MV-4-11 (cell line): ENCODE results near the gene RNF220.

Experiments
- DNase-seq: peaks from one replicate; lab custom pipeline; 2025; lab: John Stamatoyannopoulos, UW

Gene RNF220

DNA sequence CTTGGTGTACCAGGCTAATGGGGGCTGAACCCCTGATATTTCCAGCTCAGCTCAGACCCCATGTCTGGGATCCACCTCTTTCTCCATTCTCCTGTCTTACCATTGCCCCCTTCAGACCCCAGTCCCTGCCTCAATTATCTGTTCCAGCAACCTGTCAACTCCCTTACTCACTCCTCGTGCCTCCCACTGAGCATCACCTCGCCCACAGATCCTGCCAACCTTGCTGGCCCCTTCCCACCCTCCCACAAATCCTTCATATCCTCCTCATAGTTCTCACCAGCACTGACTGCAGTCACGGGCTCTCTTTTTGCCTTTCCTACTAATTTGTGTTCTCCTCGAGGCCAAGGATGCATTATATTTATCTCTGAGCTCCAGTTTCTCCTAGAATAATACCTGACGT, 206.4 kb downstream of the RNF220 start:
- no peak for DNase-seq

DNA sequence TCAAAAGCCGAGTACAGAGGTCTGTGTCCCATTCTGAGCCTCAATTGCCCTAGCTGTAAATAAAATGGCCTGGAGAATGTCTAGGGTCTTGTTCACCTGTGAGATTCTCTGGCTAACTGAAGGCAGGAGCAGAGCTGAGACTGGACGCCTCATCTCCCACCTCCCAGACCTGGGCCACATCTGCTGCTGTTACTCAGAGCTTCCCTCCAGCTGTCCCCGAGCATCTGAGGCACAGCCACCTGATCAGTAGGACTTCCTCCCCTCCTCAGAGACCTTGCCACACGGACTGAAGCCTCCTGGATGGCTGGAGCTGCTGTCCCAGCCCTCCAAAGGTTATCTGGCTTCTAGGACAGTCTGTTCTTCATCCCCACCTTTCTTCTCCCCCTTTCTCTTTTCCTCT, 206.8 kb downstream of the RNF220 start:
- no peak for DNase-seq

GRCh38 chr1:44613941-44614340, 208.9 kb downstream of the RNF220 start:
- no peak for DNase-seq

DNA sequence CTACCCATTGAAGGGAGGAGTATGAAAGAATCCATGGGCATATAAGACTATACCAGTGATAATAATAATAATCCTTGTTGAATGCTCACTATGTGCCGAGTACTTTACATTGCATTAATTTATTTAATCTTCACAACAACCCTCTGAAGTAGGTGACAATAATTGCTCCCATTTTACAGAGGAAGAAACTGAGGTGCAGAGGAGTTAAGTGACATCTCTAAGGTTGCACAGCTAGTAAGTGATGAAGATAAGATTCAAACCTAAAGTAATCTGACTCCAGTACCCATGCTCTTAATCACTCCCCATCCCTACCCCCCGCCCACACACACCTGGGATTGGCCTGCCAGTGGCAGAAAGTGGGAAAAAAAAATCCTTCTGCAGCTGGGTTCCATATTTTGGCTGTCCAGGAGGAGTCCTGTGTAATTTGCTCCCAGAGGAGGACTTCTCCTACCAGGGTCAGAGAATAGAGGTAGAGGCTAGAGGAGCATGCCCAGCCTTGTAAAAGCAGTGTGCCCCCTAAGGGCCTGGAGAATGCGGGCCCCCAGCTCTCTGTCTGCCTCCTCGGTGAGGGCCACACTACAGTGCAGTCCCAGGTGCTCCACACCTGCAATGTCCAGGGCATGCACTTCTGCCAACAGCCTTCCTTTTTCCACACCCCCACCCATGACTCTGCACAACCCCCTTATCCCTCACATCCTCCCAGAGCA, 211.4 kb downstream of the RNF220 start:
- DNase-seq: no peak

DNA sequence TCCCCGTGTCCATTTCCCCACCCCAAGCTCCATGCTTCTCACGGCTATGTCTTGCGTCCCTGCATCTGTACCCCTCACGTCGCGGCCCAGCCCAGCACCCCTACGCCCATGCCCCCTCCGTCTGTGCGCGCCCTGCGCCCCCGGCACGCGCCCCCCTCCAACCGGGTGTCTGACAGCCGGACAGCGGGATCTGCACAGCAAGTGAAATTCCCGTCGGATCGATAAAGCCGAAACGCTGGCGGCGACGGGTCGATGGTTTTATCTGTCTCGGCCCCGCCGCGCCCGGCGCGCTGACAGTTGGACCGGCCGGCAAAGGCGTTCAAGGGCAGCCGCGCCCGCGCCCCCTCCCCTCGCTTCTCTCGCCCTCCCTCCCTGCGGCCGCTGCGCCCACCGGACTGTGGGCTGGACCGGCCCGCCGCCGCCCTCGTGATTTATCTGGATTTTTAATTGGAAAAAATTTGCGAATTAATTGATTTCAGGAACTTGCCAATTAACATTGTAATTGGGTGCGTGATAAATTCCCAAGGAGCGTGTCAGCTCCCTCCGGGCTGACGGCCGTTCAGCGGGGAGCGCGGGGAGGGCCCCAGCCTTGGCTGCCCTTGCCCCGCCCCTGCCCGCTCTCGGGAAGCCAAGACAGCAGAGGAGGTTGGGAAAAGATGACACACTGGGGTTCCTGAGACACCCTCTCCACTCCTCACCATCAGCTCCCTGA, 212.1 kb downstream of the RNF220 start:
- DNase-seq: no peak

GRCh38 chr1:44617703-44618029, 212.6 kb downstream of the RNF220 start:
- no peak for DNase-seq

GRCh38 chr1:44619261-44619900, 214.3 kb downstream of the RNF220 start:
- no peak for DNase-seq

GRCh38 chr1:44620072-44620471, 215.0 kb downstream of the RNF220 start:
- no peak for DNase-seq

DNA sequence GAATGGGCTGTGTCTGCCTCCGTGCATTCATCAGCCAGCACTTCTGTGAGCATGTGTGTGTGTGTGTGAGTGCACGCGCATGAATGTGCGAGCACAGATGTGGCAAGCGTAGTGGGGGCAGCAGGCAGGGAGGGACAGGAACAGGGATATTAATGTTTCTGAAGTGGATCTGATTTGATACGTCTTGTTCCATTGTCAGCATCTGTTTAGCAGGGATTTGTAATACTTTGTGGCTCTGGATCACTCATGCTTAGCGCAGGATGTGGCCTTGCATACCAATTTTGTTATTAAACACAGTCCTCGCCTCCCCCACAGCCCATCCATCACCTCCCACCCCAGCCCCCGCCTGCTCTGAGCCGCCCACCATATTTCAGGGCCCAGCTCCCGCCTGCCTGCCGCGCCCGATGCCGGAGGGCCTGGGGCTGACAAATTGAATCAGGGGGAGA, 216.8 kb downstream of the RNF220 start:
- no peak for DNase-seq

- no peak for DNase-seq
These were observed 219.3 kb downstream of the RNF220 start for GRCh38 chr1:44624268-44624901.

DNA sequence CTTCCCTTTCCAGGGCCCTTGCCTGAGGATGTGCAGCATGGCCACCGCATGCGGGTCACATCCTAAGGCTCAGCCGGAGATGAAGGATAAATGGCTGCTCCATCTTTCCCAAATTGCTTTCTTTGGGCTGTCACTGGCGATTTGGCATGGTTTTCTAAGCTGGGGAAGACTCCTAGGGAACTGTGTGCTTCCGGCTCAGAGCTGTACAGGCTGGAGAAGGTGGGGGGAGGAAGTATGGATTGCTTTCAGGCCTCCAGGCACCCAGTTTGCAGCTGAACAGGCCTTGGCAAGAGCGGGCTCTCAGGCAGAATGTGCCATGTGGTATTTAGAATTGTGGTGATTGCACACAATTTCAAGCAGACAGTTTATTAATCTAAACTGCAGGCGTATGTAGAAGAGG, 220.3 kb downstream of the RNF220 start:
- DNase-seq: no peak

GRCh38 chr1:44628962-44629756, 224.1 kb downstream of the RNF220 start:
- no peak for DNase-seq

DNA sequence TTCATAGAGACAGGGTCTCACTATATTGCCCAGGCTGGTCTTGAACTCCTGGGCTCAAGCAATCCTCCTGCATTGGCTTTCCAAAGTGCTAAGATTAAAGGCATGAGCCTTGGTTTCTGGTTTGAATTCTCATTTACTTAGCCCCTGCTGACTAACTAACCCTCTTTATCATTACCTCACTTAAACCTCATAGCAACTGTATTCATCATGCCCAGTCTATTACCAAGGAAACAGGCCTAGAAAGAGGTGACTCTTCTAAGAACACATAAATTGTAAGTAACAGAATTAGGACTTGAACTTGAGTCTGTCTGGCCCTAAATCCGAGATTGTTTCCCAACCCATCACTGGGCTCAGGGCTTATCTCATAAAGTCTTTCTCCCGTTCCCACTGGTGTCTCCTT, 225.1 kb downstream of the RNF220 start:
- DNase-seq: no peak

DNA sequence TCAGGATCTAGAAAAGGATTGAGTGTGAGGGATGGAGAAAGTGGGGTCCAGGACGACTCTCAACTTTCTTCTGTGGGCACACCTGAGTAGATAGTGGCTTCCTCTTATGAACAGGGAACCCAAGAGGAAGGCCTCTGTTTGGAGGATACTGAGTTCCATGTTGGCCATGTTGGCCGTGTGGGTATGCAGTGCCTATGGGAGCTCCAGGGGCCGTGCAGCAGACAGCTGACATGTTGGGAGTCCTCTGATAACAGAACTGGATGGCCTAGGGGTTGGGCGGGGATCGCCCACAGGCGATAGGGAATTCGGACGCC, 226.2 kb downstream of the RNF220 start:
- no peak for DNase-seq

GRCh38 chr1:44631647-44632539, 226.8 kb downstream of the RNF220 start:
- DNase-seq: peak; percentile 82

DNA sequence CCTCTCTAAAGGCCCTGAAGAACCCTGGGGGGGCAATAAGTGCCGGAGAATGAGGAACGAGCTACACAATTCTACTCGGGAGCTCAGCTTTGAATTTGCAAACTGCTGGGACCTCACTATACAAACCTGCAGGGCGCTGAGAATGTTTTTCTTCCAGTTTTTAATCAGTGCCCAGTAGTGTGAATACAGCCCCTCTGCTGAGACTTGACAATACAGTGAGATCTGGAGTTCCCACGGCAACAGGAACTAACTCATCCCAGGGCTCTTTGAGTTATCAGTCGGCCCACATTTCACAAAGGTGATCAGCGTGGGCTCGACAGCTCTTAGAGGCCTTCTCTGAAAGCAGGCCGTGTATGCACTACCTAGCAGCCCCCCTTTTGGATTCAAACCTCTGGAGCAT, 227.5 kb downstream of the RNF220 start:
- no peak for DNase-seq

DNA sequence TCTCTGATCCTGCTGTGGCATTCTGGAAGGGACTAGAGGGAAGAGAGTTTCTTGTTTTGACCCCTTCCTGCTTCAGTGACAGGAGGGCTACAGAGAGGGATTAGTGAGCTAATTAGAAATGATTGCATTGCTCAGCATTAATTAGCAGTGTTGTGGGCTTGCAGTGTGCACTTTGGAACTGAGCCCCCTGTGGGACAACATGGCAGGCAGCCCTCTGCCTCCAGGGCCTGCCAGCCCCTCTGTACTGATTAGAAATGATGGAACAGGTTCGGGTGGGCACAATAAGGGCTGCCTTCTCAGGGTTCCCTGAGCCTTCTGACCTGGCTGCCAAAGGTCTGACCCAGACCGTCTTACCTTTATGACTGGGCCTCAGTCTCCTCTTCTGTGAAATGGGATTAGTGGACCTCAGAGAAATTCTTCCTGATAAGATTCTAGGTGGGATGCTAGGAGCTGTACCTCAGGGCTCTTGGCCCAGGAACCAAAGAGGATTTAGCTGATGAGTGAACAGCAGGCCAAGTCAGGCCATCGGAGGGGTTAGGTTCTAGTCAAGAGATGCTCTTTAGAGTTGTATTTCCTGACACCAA, 229.6 kb downstream of the RNF220 start:
- no peak for DNase-seq

DNA sequence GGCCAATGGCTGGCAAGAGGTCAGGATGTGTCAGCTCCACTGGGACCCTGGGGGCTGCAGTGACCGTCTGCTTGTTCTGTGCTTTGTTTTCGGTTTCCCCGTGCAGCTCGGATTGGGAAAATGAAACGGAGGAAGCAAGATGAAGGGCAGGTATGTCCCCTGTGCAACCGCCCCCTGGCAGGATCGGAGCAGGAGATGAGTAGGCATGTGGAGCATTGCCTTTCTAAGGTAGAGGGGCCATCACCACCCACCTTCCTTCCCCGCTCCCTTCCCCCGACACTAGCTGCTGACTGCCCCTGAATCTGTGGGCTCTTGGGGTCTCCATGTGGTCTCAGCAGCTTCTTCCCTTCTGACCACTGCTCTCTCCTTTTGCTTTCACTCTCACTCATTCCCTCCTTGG, 230.4 kb downstream of the RNF220 start:
- no peak for DNase-seq

DNA sequence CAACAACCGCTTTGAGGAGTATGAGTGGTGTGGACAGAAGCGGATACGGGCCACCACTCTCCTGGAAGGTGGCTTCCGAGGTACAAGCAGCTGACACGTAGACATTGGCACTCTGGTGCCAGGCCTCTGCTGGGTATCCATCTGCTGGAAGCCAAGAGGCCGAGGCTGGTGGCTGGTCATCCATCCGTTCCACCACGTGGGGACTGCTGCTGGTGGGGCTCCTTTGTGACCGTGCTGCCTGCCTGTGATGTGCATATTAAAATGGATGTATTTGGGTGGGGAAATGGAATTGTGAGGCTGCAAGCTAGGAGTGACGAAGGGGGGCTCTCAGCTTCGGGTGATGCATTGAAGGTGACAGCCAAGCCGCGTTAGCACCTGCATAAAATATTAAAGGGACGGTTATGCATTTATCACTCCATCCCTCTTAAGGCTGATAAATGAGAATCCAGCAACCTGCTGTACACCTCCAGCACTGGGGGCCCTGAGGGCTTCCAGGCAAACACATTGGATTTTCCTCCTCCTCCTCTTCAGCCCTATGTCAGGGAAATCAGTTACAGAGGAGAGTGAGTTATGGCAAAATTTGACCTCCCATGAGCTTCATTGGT, 231.1 kb downstream of the RNF220 start:
- DNase-seq: no peak
